Measurements from ENCODE around the gene XRCC5. TPM values are rescaled to one million over a fixed set of nuclear protein-coding genes. Genes with fewer than 3 reads are reported as not detected.

Gene XRCC5
- total RNA-seq, 1 experiment from 2014 or later, result 424 TPM

DNA sequence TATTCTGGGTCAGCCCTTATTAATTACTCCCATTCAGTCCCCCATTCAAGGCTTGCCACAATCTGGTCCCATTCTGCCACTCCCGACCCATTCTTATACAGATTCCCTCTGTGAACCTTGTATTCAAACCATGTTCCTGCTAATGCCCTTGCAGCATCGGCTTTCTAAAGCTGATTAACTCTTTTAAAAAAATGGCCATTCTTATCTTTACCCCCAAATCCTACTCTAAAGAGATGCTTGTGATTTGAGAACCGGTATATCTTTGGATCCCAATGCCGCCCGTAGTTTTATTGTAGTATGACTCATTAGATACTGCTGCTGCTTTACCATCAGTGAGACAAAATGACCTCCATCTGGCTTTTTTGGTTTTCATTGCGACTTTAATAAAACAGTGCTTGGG lies 72.2 kb downstream of the XRCC5 start:
- intact Hi-C loops (cut with micrococcal nuclease), result no loop called here
- peaks cover 22% of the 10 kb centered on the region; the same call in 1 of the 2 replicates for H4K20me1 ChIP-seq (ENCODE audit: insufficient read depth)
- no peak overlapping the region for H3K9ac ChIP-seq (ENCODE audit: low read length)
- no peaks in the 10 kb centered on the region for H3K9me3 ChIP-seq (ENCODE audit: control insufficient read depth in 1 of 2, insufficient read depth in 1 of 2, low read depth in 1 of 2, low read length in 2 of 2)
- no TSS peak for BruUV-seq (replicated peaks)
- TF ChIP-seq CTCF (IDR thresholded peaks at IDR 0.05 in 2 of 3, conservative IDR thresholded peaks at IDR 0.05 in 1 of 3; ENCODE audit: borderline replicate concordance in 1 of 3, insufficient read depth in 1 of 3, low read depth in 2 of 3, low read length in 2 of 3), result no peak
- H3K4me1 ChIP-seq (ENCODE audit: control insufficient read depth in 1 of 2, insufficient read depth in 2 of 2, low read length in 2 of 2), result no peaks in the 10 kb centered on the region
- no peaks in the 10 kb centered on the region for H3K27me3 ChIP-seq (ENCODE audit: insufficient read depth, low read length)
- peaks cover 8 to 32% of the 10 kb centered on the region in 2 experiments for H3K36me3 ChIP-seq (ENCODE audit: control insufficient read depth in 1 of 2, insufficient read depth in 2 of 2, low read length in 2 of 2)
- H3K4me2 ChIP-seq (ENCODE audit: low read length), result no peak overlapping the region
- DNase-seq (ENCODE audit: low read depth, low spot score) (no peak), ATAC-seq (0 out of 2 replicates have a peak, but pooled peaks have one; percentile 17)
- peaks cover 98% of the 10 kb centered on the region for H3K79me2 ChIP-seq (ENCODE audit: insufficient read depth, low read length)
- POLR2A ChIA-PET, result no interaction called here
- RAD21 ChIA-PET (ENCODE audit: low non-redundant PET in 1 of 2, low total read pairs in 2 of 2, uncharacterized antibody in 2 of 2, unreplicated experiment in 2 of 2), result no interaction called here
- CTCF ChIA-PET, result no interaction called here
- H3K27ac ChIP-seq (ENCODE audit: low read depth, low read length), result no peak overlapping the region
- no peaks in the 10 kb centered on the region for H3K9me2 ChIP-seq (ENCODE audit: insufficient read depth)
- H2AFZ ChIP-seq (ENCODE audit: low read depth, low read length, poor library complexity, severe bottlenecking), result no peak overlapping the region
- H3K4me3 ChIP-seq (replicated peaks in 1 of 2; ENCODE audit: low read depth in 1 of 2, low read length in 2 of 2), result no peak overlapping the region

GRCh38 chr2:216181953-216182461 lies 72.9 kb downstream of the XRCC5 start:
- peaks cover 23% of the 10 kb centered on the region; the same call in 1 of the 2 replicates for H4K20me1 ChIP-seq (ENCODE audit: insufficient read depth)
- no peaks in the 10 kb centered on the region for H3K9me3 ChIP-seq (ENCODE audit: control insufficient read depth in 1 of 2, insufficient read depth in 1 of 2, low read depth in 1 of 2, low read length in 2 of 2)
- no peak overlapping the region for H3K4me2 ChIP-seq (ENCODE audit: low read length)
- H3K36me3 ChIP-seq (ENCODE audit: control insufficient read depth in 1 of 2, insufficient read depth in 2 of 2, low read length in 2 of 2), result peaks cover 6 to 32% of the 10 kb centered on the region in 2 experiments
- H3K4me3 ChIP-seq (replicated peaks in 1 of 2; ENCODE audit: low read depth in 1 of 2, low read length in 2 of 2), result no peak overlapping the region
- BruUV-seq (replicated peaks), result no TSS peak
- no peaks in the 10 kb centered on the region for H3K9me2 ChIP-seq (ENCODE audit: insufficient read depth)
- H3K27ac ChIP-seq (ENCODE audit: low read depth, low read length), result no peak overlapping the region
- H3K27me3 ChIP-seq (ENCODE audit: insufficient read depth, low read length), result no peaks in the 10 kb centered on the region
- no peak overlapping the region for H2AFZ ChIP-seq (ENCODE audit: low read depth, low read length, poor library complexity, severe bottlenecking)
- no peaks in the 10 kb centered on the region for H3K4me1 ChIP-seq (ENCODE audit: control insufficient read depth in 1 of 2, insufficient read depth in 2 of 2, low read length in 2 of 2)
- ATAC-seq (no peak), DNase-seq (ENCODE audit: low read depth, low spot score) (no peak)
- ChIA-PET RAD21 (ENCODE audit: low non-redundant PET in 1 of 2, low total read pairs in 2 of 2, uncharacterized antibody in 2 of 2, unreplicated experiment in 2 of 2) (no interaction called here), POLR2A (no interaction called here), CTCF (interaction anchor here (0.6 kb wide), 1 partner anchor 27 kb away, joined by 3 read pairs; no protein-coding TSS in a partner anchor)
- H3K9ac ChIP-seq (ENCODE audit: low read length), result no peak overlapping the region
- H3K79me2 ChIP-seq (ENCODE audit: insufficient read depth, low read length), result peaks cover 98% of the 10 kb centered on the region
- intact Hi-C loops (cut with micrococcal nuclease), result no loop called here
- TF ChIP-seq EZH2 (IDR thresholded peaks at IDR 0.05) (no peak), YY1 (IDR thresholded peaks at IDR 0.05; ENCODE audit: extremely low read depth, insufficient replicate concordance, low read depth, low read length) (no peak), ZNF274 (IDR thresholded peaks at IDR 0.05; ENCODE audit: low read depth, low read length) (no peak), ATF3 (IDR thresholded peaks at IDR 0.05) (no peak)
- TF ChIP-seq, protein P1, sequence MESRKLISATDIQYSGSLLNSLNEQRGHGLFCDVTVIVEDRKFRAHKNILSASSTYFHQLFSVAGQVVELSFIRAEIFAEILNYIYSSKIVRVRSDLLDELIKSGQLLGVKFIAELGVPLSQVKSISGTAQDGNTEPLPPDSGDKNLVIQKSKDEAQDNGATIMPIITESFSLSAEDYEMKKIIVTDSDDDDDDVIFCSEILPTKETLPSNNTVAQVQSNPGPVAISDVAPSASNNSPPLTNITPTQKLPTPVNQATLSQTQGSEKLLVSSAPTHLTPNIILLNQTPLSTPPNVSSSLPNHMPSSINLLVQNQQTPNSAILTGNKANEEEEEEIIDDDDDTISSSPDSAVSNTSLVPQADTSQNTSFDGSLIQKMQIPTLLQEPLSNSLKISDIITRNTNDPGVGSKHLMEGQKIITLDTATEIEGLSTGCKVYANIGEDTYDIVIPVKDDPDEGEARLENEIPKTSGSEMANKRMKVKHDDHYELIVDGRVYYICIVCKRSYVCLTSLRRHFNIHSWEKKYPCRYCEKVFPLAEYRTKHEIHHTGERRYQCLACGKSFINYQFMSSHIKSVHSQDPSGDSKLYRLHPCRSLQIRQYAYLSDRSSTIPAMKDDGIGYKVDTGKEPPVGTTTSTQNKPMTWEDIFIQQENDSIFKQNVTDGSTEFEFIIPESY (IDR thresholded peaks at IDR 0.05; ENCODE audit: extremely low read depth, insufficient replicate concordance, low read length), result no peak
- TF ChIP-seq, protein P2, sequence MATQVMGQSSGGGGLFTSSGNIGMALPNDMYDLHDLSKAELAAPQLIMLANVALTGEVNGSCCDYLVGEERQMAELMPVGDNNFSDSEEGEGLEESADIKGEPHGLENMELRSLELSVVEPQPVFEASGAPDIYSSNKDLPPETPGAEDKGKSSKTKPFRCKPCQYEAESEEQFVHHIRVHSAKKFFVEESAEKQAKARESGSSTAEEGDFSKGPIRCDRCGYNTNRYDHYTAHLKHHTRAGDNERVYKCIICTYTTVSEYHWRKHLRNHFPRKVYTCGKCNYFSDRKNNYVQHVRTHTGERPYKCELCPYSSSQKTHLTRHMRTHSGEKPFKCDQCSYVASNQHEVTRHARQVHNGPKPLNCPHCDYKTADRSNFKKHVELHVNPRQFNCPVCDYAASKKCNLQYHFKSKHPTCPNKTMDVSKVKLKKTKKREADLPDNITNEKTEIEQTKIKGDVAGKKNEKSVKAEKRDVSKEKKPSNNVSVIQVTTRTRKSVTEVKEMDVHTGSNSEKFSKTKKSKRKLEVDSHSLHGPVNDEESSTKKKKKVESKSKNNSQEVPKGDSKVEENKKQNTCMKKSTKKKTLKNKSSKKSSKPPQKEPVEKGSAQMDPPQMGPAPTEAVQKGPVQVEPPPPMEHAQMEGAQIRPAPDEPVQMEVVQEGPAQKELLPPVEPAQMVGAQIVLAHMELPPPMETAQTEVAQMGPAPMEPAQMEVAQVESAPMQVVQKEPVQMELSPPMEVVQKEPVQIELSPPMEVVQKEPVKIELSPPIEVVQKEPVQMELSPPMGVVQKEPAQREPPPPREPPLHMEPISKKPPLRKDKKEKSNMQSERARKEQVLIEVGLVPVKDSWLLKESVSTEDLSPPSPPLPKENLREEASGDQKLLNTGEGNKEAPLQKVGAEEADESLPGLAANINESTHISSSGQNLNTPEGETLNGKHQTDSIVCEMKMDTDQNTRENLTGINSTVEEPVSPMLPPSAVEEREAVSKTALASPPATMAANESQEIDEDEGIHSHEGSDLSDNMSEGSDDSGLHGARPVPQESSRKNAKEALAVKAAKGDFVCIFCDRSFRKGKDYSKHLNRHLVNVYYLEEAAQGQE (IDR thresholded peaks at IDR 0.05; ENCODE audit: low read depth), result no peak

Measured in HCT116 (cell line).